ENCODE measurements around the gene GCK.

The GCK gene

GRCh38 chr7:44117801-44118429 is 71.3 kb downstream of the GCK start:
- Histone ChIP-seq H3K27ac (ENCODE audit: low read length) (no peak overlapping the region), H3K27me3 (ENCODE audit: low read depth, low read length) (no peaks in the 10 kb centered on the region), H3K4me3 (ENCODE audit: low read depth in 1 of 2, low read length in 2 of 2) (no peak overlapping the region), H3K36me3 (ENCODE audit: control insufficient read depth in 1 of 2, insufficient read depth in 2 of 2, low read length in 2 of 2) (peaks cover 27 to 53% of the 10 kb centered on the region in 2 donors), H3K9me3 (ENCODE audit: control insufficient read depth in 1 of 2, low read length in 2 of 2) (no peaks in the 10 kb centered on the region), H3K4me1 (ENCODE audit: control insufficient read depth in 1 of 2, insufficient read depth in 2 of 2, low read length in 2 of 2) (peaks cover 6 to 13% of the 10 kb centered on the region in 2 donors)

GRCh38 chr7:44116789-44117666 is 72.2 kb downstream of the GCK start:
- Histone ChIP-seq H3K4me1 (ENCODE audit: control insufficient read depth in 1 of 2, insufficient read depth in 2 of 2, low read length in 2 of 2) (peaks cover 0 to 4% of the 10 kb centered on the region in 2 donors), H3K4me3 (ENCODE audit: low read depth in 1 of 2, low read length in 2 of 2) (no peak overlapping the region), H3K36me3 (ENCODE audit: control insufficient read depth in 1 of 2, insufficient read depth in 2 of 2, low read length in 2 of 2) (peaks cover 27 to 61% of the 10 kb centered on the region in 2 donors), H3K27ac (ENCODE audit: low read length) (no peak overlapping the region), H3K27me3 (ENCODE audit: low read depth, low read length) (no peaks in the 10 kb centered on the region), H3K9me3 (ENCODE audit: control insufficient read depth in 1 of 2, low read length in 2 of 2) (no peaks in the 10 kb centered on the region)

GRCh38 chr7:44116087-44116788 is 73.0 kb downstream of the GCK start:
- no peaks in the 10 kb centered on the region for H3K27me3 ChIP-seq (ENCODE audit: low read depth, low read length)
- no peak overlapping the region for H3K4me3 ChIP-seq (ENCODE audit: low read depth in 1 of 2, low read length in 2 of 2)
- peaks cover 23 to 68% of the 10 kb centered on the region in 2 donors for H3K36me3 ChIP-seq (ENCODE audit: control insufficient read depth in 1 of 2, insufficient read depth in 2 of 2, low read length in 2 of 2)
- H3K9me3 ChIP-seq (ENCODE audit: control insufficient read depth in 1 of 2, low read length in 2 of 2): no peaks in the 10 kb centered on the region
- H3K4me1 ChIP-seq (ENCODE audit: control insufficient read depth in 1 of 2, insufficient read depth in 2 of 2, low read length in 2 of 2): no peaks in the 10 kb centered on the region
- H3K27ac ChIP-seq (ENCODE audit: low read length): no peak overlapping the region

- Histone ChIP-seq H3K4me3 (ENCODE audit: low read depth in 1 of 2, low read length in 2 of 2) (no peak overlapping the region), H3K4me1 (ENCODE audit: control insufficient read depth in 1 of 2, insufficient read depth in 2 of 2, low read length in 2 of 2) (no peaks in the 10 kb centered on the region), H3K36me3 (ENCODE audit: control insufficient read depth in 1 of 2, insufficient read depth in 2 of 2, low read length in 2 of 2) (peaks cover 15 to 76% of the 10 kb centered on the region in 2 donors), H3K27me3 (ENCODE audit: low read depth, low read length) (no peaks in the 10 kb centered on the region), H3K27ac (ENCODE audit: low read length) (no peak overlapping the region), H3K9me3 (ENCODE audit: control insufficient read depth in 1 of 2, low read length in 2 of 2) (no peaks in the 10 kb centered on the region)
These were observed 74.5 kb downstream of the GCK start for GRCh38 chr7:44114586-44115310.

GRCh38 chr7:44113764-44114354 is 75.4 kb downstream of the GCK start:
- no peak overlapping the region for H3K27ac ChIP-seq (ENCODE audit: low read length)
- no peaks in the 10 kb centered on the region for H3K9me3 ChIP-seq (ENCODE audit: control insufficient read depth in 1 of 2, low read length in 2 of 2)
- peaks cover 8 to 79% of the 10 kb centered on the region in 2 donors for H3K36me3 ChIP-seq (ENCODE audit: control insufficient read depth in 1 of 2, insufficient read depth in 2 of 2, low read length in 2 of 2)
- no peaks in the 10 kb centered on the region for H3K27me3 ChIP-seq (ENCODE audit: low read depth, low read length)
- H3K4me3 ChIP-seq (ENCODE audit: low read depth in 1 of 2, low read length in 2 of 2): no peak overlapping the region
- H3K4me1 ChIP-seq (ENCODE audit: control insufficient read depth in 1 of 2, insufficient read depth in 2 of 2, low read length in 2 of 2): no peaks in the 10 kb centered on the region

GRCh38 chr7:44112997-44113763 is 76.1 kb downstream of the GCK start:
- Histone ChIP-seq H3K4me3 (ENCODE audit: low read depth in 1 of 2, low read length in 2 of 2) (no peak overlapping the region), H3K9me3 (ENCODE audit: control insufficient read depth in 1 of 2, low read length in 2 of 2) (no peaks in the 10 kb centered on the region), H3K4me1 (ENCODE audit: control insufficient read depth in 1 of 2, insufficient read depth in 2 of 2, low read length in 2 of 2) (no peaks in the 10 kb centered on the region), H3K27me3 (ENCODE audit: low read depth, low read length) (no peaks in the 10 kb centered on the region), H3K36me3 (ENCODE audit: control insufficient read depth in 1 of 2, insufficient read depth in 2 of 2, low read length in 2 of 2) (peaks cover 8 to 78% of the 10 kb centered on the region in 2 donors), H3K27ac (ENCODE audit: low read length) (no peak overlapping the region)

GRCh38 chr7:44112231-44112996 is 76.8 kb downstream of the GCK start:
- Histone ChIP-seq H3K27me3 (ENCODE audit: low read depth, low read length) (no peaks in the 10 kb centered on the region), H3K9me3 (ENCODE audit: control insufficient read depth in 1 of 2, low read length in 2 of 2) (no peaks in the 10 kb centered on the region), H3K4me1 (ENCODE audit: control insufficient read depth in 1 of 2, insufficient read depth in 2 of 2, low read length in 2 of 2) (no peaks in the 10 kb centered on the region), H3K27ac (ENCODE audit: low read length) (no peak overlapping the region), H3K4me3 (ENCODE audit: low read depth in 1 of 2, low read length in 2 of 2) (no peak overlapping the region), H3K36me3 (ENCODE audit: control insufficient read depth in 1 of 2, insufficient read depth in 2 of 2, low read length in 2 of 2) (peaks cover 8 to 70% of the 10 kb centered on the region in 2 donors)

GRCh38 chr7:44111761-44112160 is 77.5 kb downstream of the GCK start:
- Histone ChIP-seq H3K27me3 (ENCODE audit: low read depth, low read length) (no peaks in the 10 kb centered on the region), H3K27ac (ENCODE audit: low read length) (no peak overlapping the region), H3K36me3 (ENCODE audit: control insufficient read depth in 1 of 2, insufficient read depth in 2 of 2, low read length in 2 of 2) (peaks cover 8 to 64% of the 10 kb centered on the region in 2 donors), H3K4me1 (ENCODE audit: control insufficient read depth in 1 of 2, insufficient read depth in 2 of 2, low read length in 2 of 2) (no peaks in the 10 kb centered on the region), H3K9me3 (ENCODE audit: control insufficient read depth in 1 of 2, low read length in 2 of 2) (no peaks in the 10 kb centered on the region), H3K4me3 (ENCODE audit: low read depth in 1 of 2, low read length in 2 of 2) (no peak overlapping the region)

- H3K27me3 ChIP-seq (ENCODE audit: low read depth, low read length): no peaks in the 10 kb centered on the region
- H3K27ac ChIP-seq (ENCODE audit: low read length): no peak overlapping the region
- H3K4me1 ChIP-seq (ENCODE audit: control insufficient read depth in 1 of 2, insufficient read depth in 2 of 2, low read length in 2 of 2): no peaks in the 10 kb centered on the region
- no peaks in the 10 kb centered on the region for H3K9me3 ChIP-seq (ENCODE audit: control insufficient read depth in 1 of 2, low read length in 2 of 2)
- no peak overlapping the region for H3K4me3 ChIP-seq (ENCODE audit: low read depth in 1 of 2, low read length in 2 of 2)
- H3K36me3 ChIP-seq (ENCODE audit: control insufficient read depth in 1 of 2, insufficient read depth in 2 of 2, low read length in 2 of 2): peaks cover 8 to 64% of the 10 kb centered on the region in 2 donors
These were observed 78.3 kb downstream of the GCK start for GRCh38 chr7:44110719-44111635.
